Ovary (tissue), 9 donors: ENCODE measurements around the gene MECP2. TPM values are rescaled to one million over a fixed set of nuclear protein-coding genes. Genes with fewer than 3 reads are reported as not detected.

ENCODE experiments used
- DNase-seq, 5 donors: peaks; one replicate each; pipeline ENCODE4 v3.0.0-alpha.2; 2019 to 2020
- H3K27ac ChIP-seq, 2 donors: fragments of 200-600 bp; one replicate each; pipeline versions ENCODE4 v1.5.1 to v1.8.0; 2019 to 2022
- H3K27me3 ChIP-seq: fragments of 200-600 bp; one replicate; pipeline ENCODE4 v1.8.0; 2022
- H3K36me3 ChIP-seq: fragments of 200-600 bp; sonication (generic); one replicate; pipeline ENCODE4 v1.5.1; 2019
- H3K4me1 ChIP-seq: one replicate; pipeline ENCODE4 v1.8.1; 2013; ENCODE audit warnings: mild to moderate bottlenecking, moderate library complexity; ENCODE audit not compliant: insufficient read depth
- H3K4me3 ChIP-seq: fragments of 200-600 bp; sonication (generic); one replicate; pipeline ENCODE4 v1.5.1; 2017
- H3K9me3 ChIP-seq, 2 donors: fragments of 200-600 bp in 1 of 2; sonication (generic) in 1 of 2; one replicate each; pipeline versions ENCODE4 v1.5.1 to v1.8.1; 2013 to 2019; ENCODE audit warnings: mild to moderate bottlenecking in 1 of 2, moderate library complexity in 1 of 2
- CTCF ChIP-seq, 3 donors: fragments of 450-650 bp in 2 of 3; fragments of 200-600 bp in 1 of 3; IDR thresholded peaks; one replicate each; pipeline versions ENCODE4 v1.5.1 to v1.8.0; 2016 to 2022; ENCODE audit warnings: antibody characterized with exemption in 3 of 3, mild to moderate bottlenecking in 1 of 3
- EP300 ChIP-seq: sonication (generic); formaldehyde crosslinking; IDR thresholded peaks from one replicate; pipeline ENCODE4 v1.6.1; 2017; ENCODE audit warnings: antibody characterized with exemption
- POLR2A ChIP-seq: fragments of 450-650 bp; IDR thresholded peaks from one replicate; pipeline ENCODE4 v1.6.1; 2017; ENCODE audit warnings: antibody characterized with exemption, mild to moderate bottlenecking, moderate library complexity
- WGBS, 3 donors: extraction: QIAGEN DNeasy Blood & Tissue Kit in 1 of 3; methylation state at CpG; one replicate each; pipeline versions ENCODE4 v1.1.5 to v1.1.7; 2013 to 2017; 5-methylcytosine and 5-hydroxymethylcytosine counted together
- intact Hi-C, 4 donors: fragments of 100-400 bp; cut with DNase I; formaldehyde crosslinking; loops; one replicate each; pipeline versions ENCODE4 v1.11.0 to v1.15.1; 2022 to 2023
- polyA plus RNA-seq, 2 donors: library from polyadenylated mRNA; stranded (reverse); fragments of 200-250 nt in 1 of 2; fragments of 350-450 nt in 1 of 2; fragmentation: Illumina TruSeq in 1 of 2; extraction: RNeasy Lipid Tissue Mini Kit (QIAGEN cat#74804) in 1 of 2; gene quantifications; one replicate each; pipeline ENCODE4 v1.2.3, GENCODE V29; 2013 to 2014
- total RNA-seq, 7 donors: library from RNA; depleted of rRNA in 2 of 7; stranded (reverse); fragments of >200 nt in 2 of 7; fragmentation: NEBNext Ultra II Directional in 3 of 7; extraction: Animal tissue kit (Norgen Biotek cat#: 25700) in 3 of 7; gene quantifications; one replicate each; pipeline versions ENCODE4 v1.1.0 to v1.2.4, GENCODE V29; 2016 to 2023
- donor health status: DM: no; HTN: no; CAD: no; lungs with moderate emphysema.
- donor health status: DM: no; HTN: no; CAD: no.
- donor health status: Bipolar disorder and iron deficiency.
- donor health status: DM: yes; HTN: yes; CAD: no.
- donor health status: DM: no; HTN: no; CAD: no.
- donor health status: DM: yes; HTN: yes; CAD: no.

Gene MECP2
- total and polyA plus RNA-seq, 9 donors, result 26.8 to 91.2 (median 62.2) TPM

- H3K27ac ChIP-seq, result no peak overlapping the region
- peaks cover 29% of the 10 kb centered on the region for H3K4me1 ChIP-seq
- H3K9me3 ChIP-seq, result no peaks in the 10 kb centered on the region
- intact Hi-C loops, result loop anchor here in 1 of 4 donors (5.0 kb wide), 1 partner anchor 32 kb away; the partner anchor contains the start of gene IRAK1
- no peak for TF ChIP-seq EP300
- TF ChIP-seq CTCF (IDR thresholded peaks at IDR 0.05), result no peak
- no peak for TF ChIP-seq POLR2A
- H3K27me3 ChIP-seq, result no peaks in the 10 kb centered on the region
- no peaks in the 10 kb centered on the region for H3K36me3 ChIP-seq
- H3K4me3 ChIP-seq, result no peak overlapping the region
- 52 to 56% (median 55%) methylated on average over 13 of the region's 13 CpGs for WGBS, 3 donors
- no peak for DNase-seq
Measured at GRCh38 chrX:154049209-154050112, 48.1 kb downstream of the MECP2 start.

GRCh38 chrX:154048398-154048797, 49.1 kb downstream of the MECP2 start:
- 61 to 69% (median 62%) methylated on average over 11 of the region's 11 CpGs for WGBS, 3 donors
- Histone ChIP-seq H3K27me3 (no peaks in the 10 kb centered on the region), H3K27ac (no peak overlapping the region), H3K36me3 (no peaks in the 10 kb centered on the region), H3K9me3 (no peaks in the 10 kb centered on the region), H3K4me1 (peaks cover 31% of the 10 kb centered on the region), H3K4me3 (no peak overlapping the region)
- intact Hi-C loops, result no loop called here
- no peak for DNase-seq
- TF ChIP-seq POLR2A (no peak), CTCF (IDR thresholded peaks at IDR 0.05) (no peak), EP300 (no peak)

- Histone ChIP-seq H3K4me3 (no peak overlapping the region), H3K27ac (peak overlapping the region in 1 of 2 donors; percentile 35), H3K9me3 (no peaks in the 10 kb centered on the region), H3K27me3 (no peaks in the 10 kb centered on the region), H3K4me1 (peaks cover 31% of the 10 kb centered on the region), H3K36me3 (no peaks in the 10 kb centered on the region)
- WGBS, 3 donors, result 29 to 36% (median 33%) methylated on average over 4 of the region's 4 CpGs
- intact Hi-C loops, result no loop called here
- DNase-seq, result no peak
- no peak for TF ChIP-seq POLR2A
- no peak for TF ChIP-seq EP300
- TF ChIP-seq CTCF (IDR thresholded peaks at IDR 0.05), result no peak
Measured at GRCh38 chrX:154046940-154047610, 50.4 kb downstream of the MECP2 start.

- 22 to 32% (median 26%) methylated on average over 10 of the region's 10 CpGs for WGBS, 3 donors
- TF ChIP-seq EP300 (no peak), CTCF (IDR thresholded peaks at IDR 0.05) (peak in 1 of 3 donors; percentile 20)
- no peaks in the 10 kb centered on the region for H3K27me3 ChIP-seq
- intact Hi-C loops, result no loop called here
- peak overlapping the region; percentile 3 to 22 for H3K27ac ChIP-seq
- no peak overlapping the region for H3K4me3 ChIP-seq
- H3K36me3 ChIP-seq, result no peaks in the 10 kb centered on the region
- peak; percentile 58 to 68 (median 65) for DNase-seq
- no peaks in the 10 kb centered on the region for H3K9me3 ChIP-seq
- peaks cover 31% of the 10 kb centered on the region for H3K4me1 ChIP-seq
Measured at GRCh38 chrX:154046031-154046781, 51.3 kb downstream of the MECP2 start.
